ENCODE results near the gene FBRS.

The FBRS gene

GRCh38 chr16:30645727-30646126, 12.5 kb upstream of the FBRS start:
- no peak for DNase-seq

- no peak for DNase-seq
Measured at GRCh38 chr16:30647274-30647571, 11.0 kb upstream of the FBRS start.

- DNase-seq: no peak
Measured at GRCh38 chr16:30649725-30650368, 8.4 kb upstream of the FBRS start.

GRCh38 chr16:30650369-30651123, 7.7 kb upstream of the FBRS start, which contains the start of gene PRR14:
TSS of gene PRR14 (plus strand) at chr16:30650960. CDS start at chr16:30651646, 686 bp downstream.
- peak; percentile 100 for DNase-seq

- DNase-seq: peak; percentile 68
Measured at GRCh38 chr16:30651124-30652004, 6.9 kb upstream of the FBRS start.

GRCh38 chr16:30652005-30652296, 6.3 kb upstream of the FBRS start:
- no peak for DNase-seq

GRCh38 chr16:30652718-30653117, 5.5 kb upstream of the FBRS start:
- DNase-seq: no peak

GRCh38 chr16:30654856-30655255, 3.4 kb upstream of the FBRS start:
- no peak for DNase-seq

GRCh38 chr16:30655815-30656347, 2.4 kb upstream of the FBRS start:
- no peak for DNase-seq

- no peak for DNase-seq
Measured at GRCh38 chr16:30656388-30656787, 1.8 kb upstream of the FBRS start.

GRCh38 chr16:30656974-30657865, 1.0 kb upstream of the FBRS start:
- DNase-seq: peak; percentile 78

GRCh38 chr16:30658731-30659506, 688 bp downstream of the FBRS start:
- peak; percentile 99 for DNase-seq

- DNase-seq: peak; percentile 40
Measured at GRCh38 chr16:30659507-30660423, 1.5 kb downstream of the FBRS start.

- no peak for DNase-seq
Measured at GRCh38 chr16:30660424-30661261, 2.4 kb downstream of the FBRS start.

- DNase-seq: no peak
Measured at GRCh38 chr16:30662449-30662848, 4.2 kb downstream of the FBRS start.

- DNase-seq: no peak
Measured at GRCh38 chr16:30663038-30663437, 4.8 kb downstream of the FBRS start.

GRCh38 chr16:30663820-30664219, 5.6 kb downstream of the FBRS start:
- DNase-seq: no peak

GRCh38 chr16:30664616-30665109, 6.4 kb downstream of the FBRS start:
- no peak for DNase-seq

GRCh38 chr16:30665155-30665829, 7.1 kb downstream of the FBRS start:
- DNase-seq: no peak

Measured in NCI-H146 (cell line).